Measurements from ENCODE around the gene CPVL.
A peak's percentile ranks its signal among the peaks of the same experiment; 100 is the strongest.

CPVL gene

DNA sequence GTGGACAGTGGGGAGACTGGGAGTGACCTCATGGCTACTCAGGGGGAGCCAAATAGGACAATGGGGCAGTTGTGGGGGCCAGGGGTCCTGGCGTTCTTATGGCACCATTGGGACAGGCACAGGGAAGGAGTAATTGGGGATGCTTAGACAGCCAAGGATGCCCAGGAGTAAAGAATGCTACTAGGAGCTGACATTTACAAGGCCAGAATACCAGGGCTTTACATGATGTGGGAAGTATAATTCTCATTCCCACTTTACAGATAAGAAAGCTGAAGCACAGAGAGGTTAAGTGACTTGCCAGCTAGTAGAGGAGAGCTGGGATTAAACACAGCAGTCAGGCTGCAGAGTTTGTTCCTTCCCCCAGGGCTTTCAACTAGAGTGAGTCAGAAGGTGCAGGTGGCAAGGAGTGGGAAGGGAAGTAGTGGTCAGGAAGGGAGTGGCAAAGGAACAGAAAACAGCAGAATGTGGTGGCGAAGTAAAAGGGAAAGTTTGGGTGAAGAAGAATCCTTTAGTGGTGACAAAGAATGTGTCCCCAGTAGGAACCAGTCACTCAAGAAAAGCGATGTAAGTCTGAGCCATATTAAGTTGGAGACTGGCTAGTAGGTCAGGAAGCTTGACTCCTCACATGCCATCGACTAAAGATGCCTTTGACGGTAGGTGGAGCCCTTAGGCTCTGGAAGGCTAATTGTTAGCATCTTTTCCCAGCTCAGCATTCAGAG, 32.8 kb downstream of the CPVL start:
- H3K4me3 ChIP-seq (ENCODE audit: low read depth, low read length), result no peak overlapping the region
- TF ChIP-seq CTCF (IDR thresholded peaks at IDR 0.05; ENCODE audit: low read depth, low read length), result no peak

DNA sequence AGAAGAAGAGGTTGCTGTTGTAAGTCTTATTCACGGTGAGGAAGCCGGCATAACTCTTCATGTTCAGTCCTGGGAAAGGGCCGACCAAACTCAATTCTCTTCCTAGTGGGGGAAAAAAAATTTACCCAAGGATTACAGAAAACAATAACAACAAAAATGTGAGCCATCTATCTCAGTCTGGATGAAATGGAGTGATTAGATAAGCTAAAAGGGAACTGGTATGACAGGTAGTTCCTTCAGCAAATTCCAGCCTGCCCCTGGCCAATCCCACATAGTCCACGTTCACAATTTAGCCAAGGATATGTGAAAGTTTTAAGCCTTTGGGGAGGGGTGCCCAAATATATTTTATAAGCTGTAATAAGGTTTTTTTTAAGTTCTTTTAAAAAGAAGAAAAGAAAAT, 33.6 kb downstream of the CPVL start:
- no peak for TF ChIP-seq CTCF (IDR thresholded peaks at IDR 0.05; ENCODE audit: low read depth, low read length)
- H3K4me3 ChIP-seq (ENCODE audit: low read depth, low read length), result no peak overlapping the region

- H3K4me3 ChIP-seq (ENCODE audit: low read depth, low read length), result no peak overlapping the region
- TF ChIP-seq CTCF (IDR thresholded peaks at IDR 0.05; ENCODE audit: low read depth, low read length), result no peak
Observed at GRCh38 chr7:29109899-29110298, 36.4 kb downstream of the CPVL start.

GRCh38 chr7:29109358-29109757, 37.0 kb downstream of the CPVL start:
- H3K4me3 ChIP-seq (ENCODE audit: low read depth, low read length), result no peak overlapping the region
- TF ChIP-seq CTCF (IDR thresholded peaks at IDR 0.05; ENCODE audit: low read depth, low read length), result no peak

DNA sequence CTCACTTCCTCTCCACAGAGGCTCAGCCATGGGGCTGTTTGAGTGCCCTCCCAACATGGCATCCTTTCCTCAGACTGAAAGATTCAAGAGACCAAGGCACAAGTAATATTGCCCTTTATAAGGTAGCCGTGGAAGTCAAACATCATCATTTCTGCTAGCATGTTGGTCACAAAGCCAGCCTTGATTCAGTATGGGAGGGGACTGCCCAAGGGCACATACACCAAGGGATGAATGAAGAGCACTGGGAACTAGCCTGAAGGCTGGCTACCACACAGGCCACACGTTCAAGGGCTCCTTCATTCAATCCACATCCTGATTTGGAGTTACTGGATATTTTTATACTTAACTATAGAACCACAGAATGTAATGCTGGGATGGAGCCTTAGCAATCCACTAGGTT, 39.3 kb downstream of the CPVL start:
- no peak for TF ChIP-seq CTCF (IDR thresholded peaks at IDR 0.05; ENCODE audit: low read depth, low read length)
- no peak overlapping the region for H3K4me3 ChIP-seq (ENCODE audit: low read depth, low read length)

- H3K4me3 ChIP-seq (ENCODE audit: low read depth, low read length), result no peak overlapping the region
- no peak for TF ChIP-seq CTCF (IDR thresholded peaks at IDR 0.05; ENCODE audit: low read depth, low read length)
Observed at GRCh38 chr7:29106669-29106988, 39.7 kb downstream of the CPVL start.

GRCh38 chr7:29105752-29106668, 40.3 kb downstream of the CPVL start:
- 0 out of 2 replicates have a peak, but pooled peaks have one; percentile 32 for TF ChIP-seq CTCF (IDR thresholded peaks at IDR 0.05; ENCODE audit: low read depth, low read length)
- H3K4me3 ChIP-seq (ENCODE audit: low read depth, low read length), result no peak overlapping the region
